Inflammatory macrophage treated with lipopolysaccharide for 4 hours (primary cell): ENCODE results near the gene CMIP.
"Not testable (repeated sequence)": the region's sequence is repeated elsewhere in the genome, so short reads cannot be mapped to it uniquely, and the experiment has no call there.

Experiments used
- DNase-seq: peaks from one replicate; pipeline ENCODE4 v3.0.0-alpha.2; 2020

Gene CMIP

GRCh38 chr16:81572386-81573144 is 128.0 kb downstream of the CMIP start:
- no peak for DNase-seq

GRCh38 chr16:81573533-81574020 is 129.0 kb downstream of the CMIP start:
- DNase-seq = no peak

- DNase-seq = no peak
Observed at GRCh38 chr16:81574168-81574567, 129.6 kb downstream of the CMIP start.

GRCh38 chr16:81575307-81575706 is 130.7 kb downstream of the CMIP start:
- DNase-seq = no peak

GRCh38 chr16:81575834-81576233 is 131.2 kb downstream of the CMIP start:
- DNase-seq = no peak

- DNase-seq = no peak
Observed at GRCh38 chr16:81576696-81577095, 132.1 kb downstream of the CMIP start.

- not testable (repeated sequence) for DNase-seq
Observed at GRCh38 chr16:81577272-81577671, 132.7 kb downstream of the CMIP start.

GRCh38 chr16:81578076-81578475 is 133.5 kb downstream of the CMIP start:
- no peak for DNase-seq

GRCh38 chr16:81578636-81579413 is 134.2 kb downstream of the CMIP start:
- no peak for DNase-seq

GRCh38 chr16:81581107-81581506 is 136.5 kb downstream of the CMIP start:
- DNase-seq = no peak

- DNase-seq = no peak
Observed at GRCh38 chr16:81582655-81583441, 138.2 kb downstream of the CMIP start.

- no peak for DNase-seq
Observed at GRCh38 chr16:81583893-81584631, 139.5 kb downstream of the CMIP start.

- no peak for DNase-seq
Observed at GRCh38 chr16:81585785-81586184, 141.2 kb downstream of the CMIP start.

- no peak for DNase-seq
Observed at GRCh38 chr16:81586417-81586816, 141.8 kb downstream of the CMIP start.

GRCh38 chr16:81586977-81587625 is 142.5 kb downstream of the CMIP start:
- DNase-seq = no peak

- no peak for DNase-seq
Observed at GRCh38 chr16:81587626-81588160, 143.1 kb downstream of the CMIP start.

- DNase-seq = no peak
Observed at GRCh38 chr16:81588326-81589081, 143.9 kb downstream of the CMIP start.

- no peak for DNase-seq
Observed at GRCh38 chr16:81589975-81590650, 145.5 kb downstream of the CMIP start.

- DNase-seq = no peak
Observed at GRCh38 chr16:81590714-81591544, 146.3 kb downstream of the CMIP start.

- no peak for DNase-seq
Observed at GRCh38 chr16:81591545-81591870, 146.9 kb downstream of the CMIP start.
